Smooth muscle cell (in vitro differentiated cells): Measurements from ENCODE around the gene YRDC. TPM values are rescaled to one million over a fixed set of nuclear protein-coding genes. Genes with fewer than 3 reads are reported as not detected.

Experiments
- DNase-seq: peaks from one replicate; lab custom pipeline; 2025; ENCODE audit not compliant: unreplicated experiment; lab: John Stamatoyannopoulos, UW
- H2AFZ ChIP-seq: fragments of 200-600 bp; sonication (generic); 2 replicates; pipeline ENCODE4 v1.6.0; 2016; ENCODE audit warnings: antibody characterized with exemption, low read depth, mild to moderate bottlenecking
- H3F3A ChIP-seq: fragments of 200-600 bp; sonication (generic); 2 replicates; pipeline ENCODE4 v1.6.0; 2017; ENCODE audit warnings: antibody characterized with exemption, low read depth
- H3K27ac ChIP-seq: fragments of 200-600 bp; sonication (generic); 2 replicates; pipeline ENCODE4 v1.5.1; 2016; ENCODE audit warnings: low read depth, mild to moderate bottlenecking
- H3K27me3 ChIP-seq: fragments of 200-600 bp; sonication (generic); 2 replicates; pipeline ENCODE4 v1.6.1; 2016; ENCODE audit warnings: low read depth, mild to moderate bottlenecking
- H3K36me3 ChIP-seq: fragments of 200-600 bp; sonication (generic); 2 replicates; pipeline ENCODE4 v1.5.1; 2016; ENCODE audit warnings: low read depth
- H3K4me1 ChIP-seq: fragments of 200-600 bp; sonication (generic); 2 replicates; pipeline ENCODE4 v1.5.1; 2016; ENCODE audit warnings: low read depth
- H3K4me2 ChIP-seq: fragments of 200-600 bp; sonication (generic); 2 replicates; pipeline ENCODE4 v1.6.0; 2016; ENCODE audit warnings: mild to moderate bottlenecking
- H3K4me3 ChIP-seq: fragments of 200-600 bp; sonication (generic); 2 replicates; pipeline ENCODE4 v1.5.1; 2016; ENCODE audit warnings: mild to moderate bottlenecking
- H3K79me2 ChIP-seq: fragments of 200-600 bp; sonication (generic); 2 replicates; pipeline ENCODE4 v1.6.0; 2016; ENCODE audit warnings: low read depth, mild to moderate bottlenecking
- H3K9ac ChIP-seq: fragments of 200-600 bp; sonication (generic); 2 replicates; pipeline ENCODE4 v1.6.0; 2016; ENCODE audit warnings: low read depth
- H3K9me3 ChIP-seq: fragments of 200-600 bp; sonication (generic); replicated peaks from 2 replicates; pipeline ENCODE4 v1.5.1; 2016; ENCODE audit warnings: low read depth
- H4K20me1 ChIP-seq: fragments of 200-600 bp; sonication (generic); 2 replicates; pipeline ENCODE4 v1.6.0; 2016; ENCODE audit warnings: low read depth
- WGBS: methylation state at CpG from one replicate; pipeline ENCODE4 v1.1.7; 2016; ENCODE audit warnings: low lambda C conversion rate; 5-methylcytosine and 5-hydroxymethylcytosine counted together
- polyA plus RNA-seq: library from polyadenylated mRNA; unstranded; fragments of >200 nt; fragmentation: Nextera tagmentation; extraction: Ambion mirVana; gene quantifications from 2 replicates; pipeline ENCODE4 v1.2.1, GENCODE V29; 2016
- total RNA-seq: library from RNA; depleted of rRNA; stranded (reverse); fragments of >200 nt; gene quantifications from 2 replicates; pipeline ENCODE4 v1.2.3, GENCODE V29; 2014
- TF ChIP-seq, protein P1 (sequence below): fragments of 200-600 bp; sonication (generic); IDR thresholded peaks from 2 replicates; pipeline ENCODE4 v1.5.1; 2017; ENCODE audit warnings: borderline replicate concordance, mild to moderate bottlenecking, antibody characterized with exemption; ENCODE audit not compliant: insufficient read depth, poor library complexity, severe bottlenecking

YRDC gene
- total and polyA plus RNA-seq, 2 experiments from 2014 or later, result 29.6 to 46.0 TPM

DNA sequence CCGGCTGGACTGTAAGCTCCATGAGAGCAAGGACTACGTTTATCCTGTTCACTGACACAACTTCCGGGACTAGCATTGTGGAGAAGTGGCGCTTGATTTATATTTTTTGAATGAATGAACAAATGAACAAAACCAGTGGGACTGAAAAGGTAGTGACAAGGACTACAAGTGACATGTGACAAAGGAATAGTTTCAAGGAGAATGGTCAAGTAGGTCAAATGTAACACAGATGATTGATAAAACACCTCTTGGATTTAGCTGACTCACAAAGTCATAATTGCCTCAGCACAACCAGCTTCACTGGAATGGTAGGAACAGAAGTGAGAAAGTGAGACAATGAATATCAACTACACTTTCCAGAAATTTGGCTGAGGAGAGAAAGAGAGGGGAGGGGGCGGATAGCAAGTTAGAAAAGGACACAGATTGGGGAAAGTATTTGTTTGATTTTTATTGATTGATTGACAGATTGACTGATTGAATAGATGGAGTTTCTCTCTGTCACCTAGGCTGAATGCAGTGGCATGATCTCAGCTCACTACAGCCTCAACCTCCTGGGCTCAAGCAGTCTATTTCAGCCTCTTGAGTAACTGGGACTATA lies 37.1 kb upstream of the YRDC start:
- TF ChIP-seq, protein P1, sequence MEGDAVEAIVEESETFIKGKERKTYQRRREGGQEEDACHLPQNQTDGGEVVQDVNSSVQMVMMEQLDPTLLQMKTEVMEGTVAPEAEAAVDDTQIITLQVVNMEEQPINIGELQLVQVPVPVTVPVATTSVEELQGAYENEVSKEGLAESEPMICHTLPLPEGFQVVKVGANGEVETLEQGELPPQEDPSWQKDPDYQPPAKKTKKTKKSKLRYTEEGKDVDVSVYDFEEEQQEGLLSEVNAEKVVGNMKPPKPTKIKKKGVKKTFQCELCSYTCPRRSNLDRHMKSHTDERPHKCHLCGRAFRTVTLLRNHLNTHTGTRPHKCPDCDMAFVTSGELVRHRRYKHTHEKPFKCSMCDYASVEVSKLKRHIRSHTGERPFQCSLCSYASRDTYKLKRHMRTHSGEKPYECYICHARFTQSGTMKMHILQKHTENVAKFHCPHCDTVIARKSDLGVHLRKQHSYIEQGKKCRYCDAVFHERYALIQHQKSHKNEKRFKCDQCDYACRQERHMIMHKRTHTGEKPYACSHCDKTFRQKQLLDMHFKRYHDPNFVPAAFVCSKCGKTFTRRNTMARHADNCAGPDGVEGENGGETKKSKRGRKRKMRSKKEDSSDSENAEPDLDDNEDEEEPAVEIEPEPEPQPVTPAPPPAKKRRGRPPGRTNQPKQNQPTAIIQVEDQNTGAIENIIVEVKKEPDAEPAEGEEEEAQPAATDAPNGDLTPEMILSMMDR, result no peak
- Histone ChIP-seq H3K27ac (no peak overlapping the region), H3K79me2 (peaks cover 49% of the 10 kb centered on the region), H3K4me3 (no peak overlapping the region), H3K36me3 (no peaks in the 10 kb centered on the region), H3K4me2 (no peak overlapping the region), H3K9me3 (no peaks in the 10 kb centered on the region), H3F3A (no peaks in the 10 kb centered on the region), H3K4me1 (no peaks in the 10 kb centered on the region), H2AFZ (no peak overlapping the region), H3K27me3 (no peaks in the 10 kb centered on the region), H4K20me1 (peaks cover 77% of the 10 kb centered on the region), H3K9ac (peak overlapping the region; percentile 1)
- DNase-seq, result no peak
- 88% methylated on average over 5 of the region's 5 CpGs for WGBS

DNA sequence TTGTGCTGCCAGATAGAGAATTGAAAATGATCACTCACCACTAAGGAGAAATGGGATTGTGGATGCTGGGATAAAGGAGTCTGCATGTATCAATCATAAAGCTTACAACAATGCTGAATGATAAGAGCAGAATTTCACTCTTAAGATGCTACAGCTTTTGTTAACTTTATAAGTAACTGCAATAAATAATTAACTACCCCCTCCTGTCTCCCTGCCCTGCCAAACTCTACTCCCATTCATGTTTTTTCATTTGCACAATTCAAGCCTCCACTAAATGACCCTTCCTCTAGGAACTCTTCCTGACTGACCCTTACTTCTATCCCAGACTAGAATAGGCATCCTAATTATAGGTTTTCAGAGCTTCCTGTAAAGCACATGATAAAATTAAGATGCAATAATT lies 36.5 kb upstream of the YRDC start:
- H3K4me1 ChIP-seq, result no peaks in the 10 kb centered on the region
- no peak overlapping the region for H3K27ac ChIP-seq
- no peak overlapping the region for H2AFZ ChIP-seq
- no peak overlapping the region for H3K4me3 ChIP-seq
- H3F3A ChIP-seq, result no peaks in the 10 kb centered on the region
- TF ChIP-seq, protein P1, result no peak
- H3K27me3 ChIP-seq, result no peaks in the 10 kb centered on the region
- no peaks in the 10 kb centered on the region for H3K9me3 ChIP-seq
- no peak for DNase-seq
- no peak overlapping the region for H3K4me2 ChIP-seq
- H4K20me1 ChIP-seq, result peaks cover 70% of the 10 kb centered on the region
- H3K79me2 ChIP-seq, result peaks cover 45% of the 10 kb centered on the region
- peak overlapping the region; percentile 1 for H3K9ac ChIP-seq
- no peaks in the 10 kb centered on the region for H3K36me3 ChIP-seq

DNA sequence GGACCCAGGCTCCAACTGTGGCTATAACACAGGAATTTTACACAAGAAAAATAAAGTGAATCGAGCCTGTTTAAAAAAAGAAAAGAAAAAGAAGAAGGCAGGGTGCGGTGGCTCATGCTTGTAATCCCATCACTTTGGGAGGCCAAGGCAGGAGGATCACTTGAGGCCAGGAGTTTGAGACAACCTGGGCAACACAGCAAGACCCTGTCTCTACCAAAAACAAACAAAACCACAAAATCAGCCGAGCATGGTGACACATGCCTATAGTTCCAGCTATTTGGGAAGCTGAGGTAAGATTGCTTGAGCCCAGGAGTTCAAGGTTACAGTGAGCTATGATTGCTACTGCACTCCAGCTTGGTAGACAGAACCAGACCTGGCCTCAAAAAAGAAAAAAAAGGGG lies 33.6 kb upstream of the YRDC start:
- no peaks in the 10 kb centered on the region for H3K36me3 ChIP-seq
- H3K9ac ChIP-seq, result no peak overlapping the region
- H3K4me2 ChIP-seq, result no peak overlapping the region
- H3K9me3 ChIP-seq, result no peaks in the 10 kb centered on the region
- H3F3A ChIP-seq, result no peaks in the 10 kb centered on the region
- no peaks in the 10 kb centered on the region for H3K27me3 ChIP-seq
- 98% methylated on average over 3 of the region's 3 CpGs for whole genome bisulfite sequencing
- H4K20me1 ChIP-seq, result peaks cover 44% of the 10 kb centered on the region
- H3K27ac ChIP-seq, result no peak overlapping the region
- no peaks in the 10 kb centered on the region for H3K4me1 ChIP-seq
- no peak overlapping the region for H3K4me3 ChIP-seq
- no peak for DNase-seq
- H3K79me2 ChIP-seq, result peaks cover 26% of the 10 kb centered on the region
- no peak overlapping the region for H2AFZ ChIP-seq
- TF ChIP-seq, protein P1, result no peak

DNA sequence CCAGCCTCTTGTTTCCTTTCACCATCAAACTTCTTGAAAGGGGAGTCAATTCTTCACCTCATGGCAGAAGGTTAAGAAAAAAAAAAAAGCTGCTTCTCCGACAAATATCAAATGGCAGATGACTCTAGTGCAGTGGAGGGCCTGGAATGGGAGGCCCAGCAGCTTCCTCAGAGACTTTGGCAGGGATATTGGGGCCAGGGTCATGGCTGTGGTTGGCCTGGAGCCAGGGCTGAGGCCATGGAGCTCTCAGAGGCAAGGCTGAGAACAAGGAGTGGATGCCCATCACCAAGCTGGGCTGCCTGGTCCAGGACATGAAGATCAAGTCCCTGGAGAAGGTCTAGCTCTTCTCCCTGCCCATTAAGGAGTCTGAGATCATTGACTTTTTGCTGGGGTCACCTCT lies 32.7 kb upstream of the YRDC start:
- Histone ChIP-seq H3K4me1 (no peaks in the 10 kb centered on the region), H3K9me3 (no peaks in the 10 kb centered on the region), H3K4me2 (no peak overlapping the region), H3K27ac (no peak overlapping the region), H3K27me3 (no peaks in the 10 kb centered on the region), H3K4me3 (no peak overlapping the region), H3K9ac (no peak overlapping the region), H3F3A (no peaks in the 10 kb centered on the region), H2AFZ (no peak overlapping the region), H4K20me1 (peaks cover 38% of the 10 kb centered on the region), H3K79me2 (peaks cover 25% of the 10 kb centered on the region), H3K36me3 (peaks cover 3% of the 10 kb centered on the region)
- TF ChIP-seq, protein P1, result no peak
- no peak for DNase-seq
- 96% methylated on average over 1 of the region's 1 CpG for WGBS
